OCI-LY7 (cell line): ENCODE results near the gene FAM107B.

Experiments
- EZH2phosphoT487 ChIP-seq: fragments of 200-600 bp; sonication (generic); IDR thresholded peaks from 2 replicates; pipeline ENCODE4 v1.6.1; 2018; ENCODE audit warnings: low read depth, borderline replicate concordance, mild to moderate bottlenecking, mixed run types, antibody characterized with exemption, low read length, moderate library complexity, mixed read lengths
- TF ChIP-seq, protein P1 (sequence below): fragments of 200-600 bp; sonication (generic); conservative IDR thresholded peaks from 2 replicates; pipeline ENCODE4 v1.5.1; 2014; ENCODE audit warnings: mild to moderate bottlenecking, antibody characterized with exemption, low read length, moderate library complexity, mixed read lengths

DNA sequence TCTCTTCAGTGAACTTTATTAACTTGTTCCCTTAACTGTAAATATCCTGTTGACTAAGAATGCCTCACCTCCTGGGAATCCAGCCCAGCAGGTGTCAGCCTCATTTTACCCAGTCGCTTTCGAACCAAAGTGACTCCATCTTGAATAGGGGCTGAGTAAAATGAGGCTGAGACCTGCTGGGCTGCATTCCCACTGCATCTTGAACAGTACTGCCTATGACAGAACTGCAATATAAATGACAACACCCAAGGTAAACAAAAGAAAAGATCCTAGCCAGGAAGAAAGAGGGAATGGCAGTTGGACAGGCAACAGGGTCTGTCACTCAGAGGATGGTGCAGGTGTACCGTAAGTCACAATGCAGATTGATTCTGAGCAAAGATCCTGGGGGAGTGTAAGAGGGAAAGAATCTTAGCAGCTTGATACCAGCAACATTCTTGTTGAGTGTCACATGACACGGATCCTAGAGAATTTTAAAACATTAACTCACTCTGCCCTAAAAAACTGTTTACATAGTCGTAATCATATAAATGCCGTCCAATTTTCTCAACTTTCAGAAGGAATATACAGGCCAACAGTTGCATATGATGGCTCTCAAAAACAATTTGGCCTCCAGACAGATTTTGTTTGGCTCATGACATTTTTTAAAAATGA is 4.4 kb upstream of the FAM107B start:
- TF ChIP-seq, protein P1, sequence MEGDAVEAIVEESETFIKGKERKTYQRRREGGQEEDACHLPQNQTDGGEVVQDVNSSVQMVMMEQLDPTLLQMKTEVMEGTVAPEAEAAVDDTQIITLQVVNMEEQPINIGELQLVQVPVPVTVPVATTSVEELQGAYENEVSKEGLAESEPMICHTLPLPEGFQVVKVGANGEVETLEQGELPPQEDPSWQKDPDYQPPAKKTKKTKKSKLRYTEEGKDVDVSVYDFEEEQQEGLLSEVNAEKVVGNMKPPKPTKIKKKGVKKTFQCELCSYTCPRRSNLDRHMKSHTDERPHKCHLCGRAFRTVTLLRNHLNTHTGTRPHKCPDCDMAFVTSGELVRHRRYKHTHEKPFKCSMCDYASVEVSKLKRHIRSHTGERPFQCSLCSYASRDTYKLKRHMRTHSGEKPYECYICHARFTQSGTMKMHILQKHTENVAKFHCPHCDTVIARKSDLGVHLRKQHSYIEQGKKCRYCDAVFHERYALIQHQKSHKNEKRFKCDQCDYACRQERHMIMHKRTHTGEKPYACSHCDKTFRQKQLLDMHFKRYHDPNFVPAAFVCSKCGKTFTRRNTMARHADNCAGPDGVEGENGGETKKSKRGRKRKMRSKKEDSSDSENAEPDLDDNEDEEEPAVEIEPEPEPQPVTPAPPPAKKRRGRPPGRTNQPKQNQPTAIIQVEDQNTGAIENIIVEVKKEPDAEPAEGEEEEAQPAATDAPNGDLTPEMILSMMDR = no peak
- no peak for TF ChIP-seq EZH2phosphoT487
